ENCODE measurements around the gene TOM1.

DNA sequence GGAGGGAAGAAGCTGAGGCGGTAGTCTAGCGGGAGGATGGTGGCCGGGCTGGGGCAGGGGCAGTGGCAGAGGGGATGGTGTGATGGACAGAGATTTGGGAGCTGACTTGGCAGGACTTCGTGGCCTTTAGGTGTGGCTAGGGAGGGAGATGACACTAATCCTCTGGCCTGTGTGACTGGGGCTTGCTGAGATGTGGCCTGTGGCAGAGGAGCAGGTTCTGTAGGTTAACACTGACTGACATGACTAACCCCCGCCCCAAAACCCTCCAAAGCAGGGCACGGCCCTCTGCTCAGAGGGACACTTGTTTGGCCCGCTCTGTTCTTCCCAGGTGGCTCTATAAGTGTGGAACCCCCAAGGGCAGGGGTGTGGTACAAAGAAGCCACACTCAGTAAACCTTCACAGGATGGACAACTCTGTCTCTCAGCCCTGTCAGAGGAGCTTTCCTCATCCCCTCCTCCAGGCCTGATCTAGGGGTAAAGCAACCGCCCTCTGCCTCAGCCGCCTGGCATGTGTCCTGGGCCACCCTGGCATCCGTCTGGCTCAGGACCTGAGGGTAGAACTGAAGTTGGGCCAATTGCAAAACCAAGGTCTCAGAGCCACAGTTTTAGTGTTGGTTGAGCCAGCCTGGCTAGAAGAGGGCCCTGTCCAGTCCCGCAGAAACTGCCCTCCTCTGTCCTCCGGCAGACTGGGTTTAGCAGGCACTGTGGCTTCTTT, 15.6 kb downstream of the TOM1 start:
- TF ChIP-seq, protein P1, sequence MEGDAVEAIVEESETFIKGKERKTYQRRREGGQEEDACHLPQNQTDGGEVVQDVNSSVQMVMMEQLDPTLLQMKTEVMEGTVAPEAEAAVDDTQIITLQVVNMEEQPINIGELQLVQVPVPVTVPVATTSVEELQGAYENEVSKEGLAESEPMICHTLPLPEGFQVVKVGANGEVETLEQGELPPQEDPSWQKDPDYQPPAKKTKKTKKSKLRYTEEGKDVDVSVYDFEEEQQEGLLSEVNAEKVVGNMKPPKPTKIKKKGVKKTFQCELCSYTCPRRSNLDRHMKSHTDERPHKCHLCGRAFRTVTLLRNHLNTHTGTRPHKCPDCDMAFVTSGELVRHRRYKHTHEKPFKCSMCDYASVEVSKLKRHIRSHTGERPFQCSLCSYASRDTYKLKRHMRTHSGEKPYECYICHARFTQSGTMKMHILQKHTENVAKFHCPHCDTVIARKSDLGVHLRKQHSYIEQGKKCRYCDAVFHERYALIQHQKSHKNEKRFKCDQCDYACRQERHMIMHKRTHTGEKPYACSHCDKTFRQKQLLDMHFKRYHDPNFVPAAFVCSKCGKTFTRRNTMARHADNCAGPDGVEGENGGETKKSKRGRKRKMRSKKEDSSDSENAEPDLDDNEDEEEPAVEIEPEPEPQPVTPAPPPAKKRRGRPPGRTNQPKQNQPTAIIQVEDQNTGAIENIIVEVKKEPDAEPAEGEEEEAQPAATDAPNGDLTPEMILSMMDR (IDR thresholded peaks at IDR 0.05) = no peak
- TF ChIP-seq POLR2A (IDR thresholded peaks at IDR 0.05) = no peak

All from tibial nerve (tissue), 3 donors.